NAMALWA (cell line): Measurements from ENCODE around the gene USP38.
"Not testable (repeated sequence)": the region's sequence is repeated elsewhere in the genome, so short reads cannot be mapped to it uniquely, and the experiment has no call there.

ENCODE experiments used
- DNase-seq: peaks from one replicate; pipeline ENCODE4 v3.0.0-alpha.2; 2015; ENCODE audit warnings: low spot score

USP38 gene

GRCh38 chr4:143215873-143216272, 31.2 kb downstream of the USP38 start:
- DNase-seq = no peak

GRCh38 chr4:143224255-143224654, 39.5 kb downstream of the USP38 start:
- DNase-seq = no peak

- no peak for DNase-seq
Measured at GRCh38 chr4:143225167-143225566, 40.5 kb downstream of the USP38 start.

GRCh38 chr4:143230683-143231082, 46.0 kb downstream of the USP38 start:
- DNase-seq = no peak

- no peak for DNase-seq
Measured at GRCh38 chr4:143232277-143232676, 47.6 kb downstream of the USP38 start.

GRCh38 chr4:143234153-143234552, 49.4 kb downstream of the USP38 start:
- no peak for DNase-seq

GRCh38 chr4:143237195-143237594, 52.5 kb downstream of the USP38 start:
- not testable (repeated sequence) for DNase-seq

- no peak for DNase-seq
Measured at GRCh38 chr4:143240939-143241679, 56.4 kb downstream of the USP38 start.

GRCh38 chr4:143241892-143242291, 57.2 kb downstream of the USP38 start:
- peak; percentile 29 for DNase-seq

- DNase-seq = no peak
Measured at GRCh38 chr4:143243041-143243440, 58.3 kb downstream of the USP38 start.

GRCh38 chr4:143246977-143247376, 62.3 kb downstream of the USP38 start:
- DNase-seq = no peak

GRCh38 chr4:143247866-143248265, 63.1 kb downstream of the USP38 start:
- no peak for DNase-seq

GRCh38 chr4:143248827-143249226, 64.1 kb downstream of the USP38 start:
- DNase-seq = no peak

GRCh38 chr4:143250617-143251016, 65.9 kb downstream of the USP38 start:
- DNase-seq = no peak

- DNase-seq = no peak
Measured at GRCh38 chr4:143251348-143251747, 66.6 kb downstream of the USP38 start.

GRCh38 chr4:143251779-143252178, 67.1 kb downstream of the USP38 start:
- no peak for DNase-seq

GRCh38 chr4:143252478-143252877, 67.8 kb downstream of the USP38 start:
- DNase-seq = no peak

GRCh38 chr4:143253166-143253565, 68.4 kb downstream of the USP38 start:
- DNase-seq = no peak

GRCh38 chr4:143254491-143255226, 69.9 kb downstream of the USP38 start:
- no peak for DNase-seq

- no peak for DNase-seq
Measured at GRCh38 chr4:143256456-143256855, 71.7 kb downstream of the USP38 start.

- DNase-seq = no peak
Measured at GRCh38 chr4:143257356-143257755, 72.6 kb downstream of the USP38 start.

GRCh38 chr4:143260750-143261149, 76.0 kb downstream of the USP38 start:
- DNase-seq = no peak

GRCh38 chr4:143262838-143263237, 78.1 kb downstream of the USP38 start:
- no peak for DNase-seq

- DNase-seq = peak; percentile 8
Measured at GRCh38 chr4:143267690-143268089, 83.0 kb downstream of the USP38 start.
